ENCODE data around the gene WHRN.

DNA sequence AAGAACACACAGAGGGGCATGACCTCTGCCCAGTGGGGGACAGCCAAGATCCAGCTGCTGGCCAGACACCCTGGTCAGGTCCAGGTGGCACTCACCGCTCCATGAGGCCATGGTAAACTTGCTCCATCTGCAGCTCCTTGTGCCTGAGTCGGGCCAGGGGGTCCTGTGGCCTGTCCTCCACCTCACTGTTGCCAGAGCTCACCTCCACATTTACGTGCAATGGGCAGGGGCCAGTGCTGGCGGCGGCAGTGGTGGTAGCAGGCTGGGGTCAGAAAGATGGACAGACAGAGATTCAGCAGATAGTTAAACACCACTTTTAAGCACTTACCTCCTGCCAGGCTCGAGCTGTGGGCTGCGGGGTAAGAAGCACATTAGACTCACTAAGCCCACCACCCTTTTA, 145.5 kb downstream of the WHRN start:
- TF ChIP-seq, protein P1, sequence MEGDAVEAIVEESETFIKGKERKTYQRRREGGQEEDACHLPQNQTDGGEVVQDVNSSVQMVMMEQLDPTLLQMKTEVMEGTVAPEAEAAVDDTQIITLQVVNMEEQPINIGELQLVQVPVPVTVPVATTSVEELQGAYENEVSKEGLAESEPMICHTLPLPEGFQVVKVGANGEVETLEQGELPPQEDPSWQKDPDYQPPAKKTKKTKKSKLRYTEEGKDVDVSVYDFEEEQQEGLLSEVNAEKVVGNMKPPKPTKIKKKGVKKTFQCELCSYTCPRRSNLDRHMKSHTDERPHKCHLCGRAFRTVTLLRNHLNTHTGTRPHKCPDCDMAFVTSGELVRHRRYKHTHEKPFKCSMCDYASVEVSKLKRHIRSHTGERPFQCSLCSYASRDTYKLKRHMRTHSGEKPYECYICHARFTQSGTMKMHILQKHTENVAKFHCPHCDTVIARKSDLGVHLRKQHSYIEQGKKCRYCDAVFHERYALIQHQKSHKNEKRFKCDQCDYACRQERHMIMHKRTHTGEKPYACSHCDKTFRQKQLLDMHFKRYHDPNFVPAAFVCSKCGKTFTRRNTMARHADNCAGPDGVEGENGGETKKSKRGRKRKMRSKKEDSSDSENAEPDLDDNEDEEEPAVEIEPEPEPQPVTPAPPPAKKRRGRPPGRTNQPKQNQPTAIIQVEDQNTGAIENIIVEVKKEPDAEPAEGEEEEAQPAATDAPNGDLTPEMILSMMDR (IDR thresholded peaks at IDR 0.05; ENCODE audit: insufficient read depth, low read length, poor library complexity, severe bottlenecking): no peak
- no peak for TF ChIP-seq EZH2phosphoT487 (conservative IDR thresholded peaks at IDR 0.05; ENCODE audit: low read length)
